Measurements from ENCODE around the gene MAP2K5.

MAP2K5 gene

GRCh38 chr15:67790610-67791319 lies 248.3 kb downstream of the MAP2K5 start:
- Histone ChIP-seq H3K9ac (ENCODE audit: low read length) (no peak overlapping the region), H3K27me3 (ENCODE audit: low read depth, low read length) (no peaks in the 10 kb centered on the region), H3K79me2 (ENCODE audit: low read length) (no peaks in the 10 kb centered on the region), H3K4me1 (ENCODE audit: low read length) (peaks cover 2% of the 10 kb centered on the region; the same call in 1 of the 2 replicates), H2AFZ (ENCODE audit: low read depth, low read length) (no peak overlapping the region), H4K20me1 (ENCODE audit: insufficient read depth, low read length) (no peaks in the 10 kb centered on the region), H3K4me3 (ENCODE audit: low read length) (no peak overlapping the region), H3K27ac (ENCODE audit: low read length) (no peak overlapping the region), H3K36me3 (replicated peaks; ENCODE audit: low read depth, low read length) (no peaks in the 10 kb centered on the region), H3K4me2 (ENCODE audit: low read length) (no peak overlapping the region), H3K9me3 (ENCODE audit: insufficient read depth, low read length) (peaks cover under 1% of the 10 kb centered on the region; the same call in 1 of the 2 replicates)
- TF ChIP-seq, protein P1, sequence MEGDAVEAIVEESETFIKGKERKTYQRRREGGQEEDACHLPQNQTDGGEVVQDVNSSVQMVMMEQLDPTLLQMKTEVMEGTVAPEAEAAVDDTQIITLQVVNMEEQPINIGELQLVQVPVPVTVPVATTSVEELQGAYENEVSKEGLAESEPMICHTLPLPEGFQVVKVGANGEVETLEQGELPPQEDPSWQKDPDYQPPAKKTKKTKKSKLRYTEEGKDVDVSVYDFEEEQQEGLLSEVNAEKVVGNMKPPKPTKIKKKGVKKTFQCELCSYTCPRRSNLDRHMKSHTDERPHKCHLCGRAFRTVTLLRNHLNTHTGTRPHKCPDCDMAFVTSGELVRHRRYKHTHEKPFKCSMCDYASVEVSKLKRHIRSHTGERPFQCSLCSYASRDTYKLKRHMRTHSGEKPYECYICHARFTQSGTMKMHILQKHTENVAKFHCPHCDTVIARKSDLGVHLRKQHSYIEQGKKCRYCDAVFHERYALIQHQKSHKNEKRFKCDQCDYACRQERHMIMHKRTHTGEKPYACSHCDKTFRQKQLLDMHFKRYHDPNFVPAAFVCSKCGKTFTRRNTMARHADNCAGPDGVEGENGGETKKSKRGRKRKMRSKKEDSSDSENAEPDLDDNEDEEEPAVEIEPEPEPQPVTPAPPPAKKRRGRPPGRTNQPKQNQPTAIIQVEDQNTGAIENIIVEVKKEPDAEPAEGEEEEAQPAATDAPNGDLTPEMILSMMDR (IDR thresholded peaks at IDR 0.05; ENCODE audit: low read depth, low read length) = no peak
- TF ChIP-seq EZH2phosphoT487 (IDR thresholded peaks at IDR 0.05; ENCODE audit: low read depth) = no peak

DNA sequence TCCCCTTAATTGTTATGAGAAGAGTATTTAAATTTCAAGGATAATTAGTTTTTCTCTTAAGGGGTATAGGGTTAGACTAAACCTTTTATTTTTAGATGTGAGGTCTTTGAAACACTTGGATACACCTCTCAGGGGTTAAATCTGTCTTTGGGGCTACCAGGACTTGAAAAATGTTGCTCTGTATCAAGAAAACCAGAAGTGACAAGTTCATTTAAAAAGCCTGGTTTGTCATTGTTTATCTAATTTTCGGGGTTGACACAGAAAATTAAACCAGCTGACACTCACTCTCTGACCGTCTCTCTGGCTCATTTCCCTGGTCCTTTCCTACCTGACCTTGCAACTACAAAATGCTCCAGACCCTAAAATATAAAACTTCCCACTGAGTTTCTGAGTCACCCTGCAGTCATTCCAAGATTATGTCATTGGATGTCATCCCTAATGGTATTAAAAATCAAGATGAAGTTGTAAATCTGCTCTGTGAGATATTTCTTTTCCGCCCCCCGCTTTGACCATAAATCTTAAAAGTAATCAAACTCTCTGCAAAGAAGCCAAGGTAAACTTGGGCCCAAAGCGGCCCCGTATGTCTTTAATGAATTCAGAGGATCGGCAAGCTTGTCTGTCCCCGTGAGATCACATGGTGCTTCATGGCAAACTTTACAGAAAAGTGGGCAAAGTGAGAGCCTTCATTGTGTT lies 249.9 kb downstream of the MAP2K5 start:
- H3K27me3 ChIP-seq (ENCODE audit: low read depth, low read length) = no peaks in the 10 kb centered on the region
- H3K4me2 ChIP-seq (ENCODE audit: low read length) = no peak overlapping the region

DNA sequence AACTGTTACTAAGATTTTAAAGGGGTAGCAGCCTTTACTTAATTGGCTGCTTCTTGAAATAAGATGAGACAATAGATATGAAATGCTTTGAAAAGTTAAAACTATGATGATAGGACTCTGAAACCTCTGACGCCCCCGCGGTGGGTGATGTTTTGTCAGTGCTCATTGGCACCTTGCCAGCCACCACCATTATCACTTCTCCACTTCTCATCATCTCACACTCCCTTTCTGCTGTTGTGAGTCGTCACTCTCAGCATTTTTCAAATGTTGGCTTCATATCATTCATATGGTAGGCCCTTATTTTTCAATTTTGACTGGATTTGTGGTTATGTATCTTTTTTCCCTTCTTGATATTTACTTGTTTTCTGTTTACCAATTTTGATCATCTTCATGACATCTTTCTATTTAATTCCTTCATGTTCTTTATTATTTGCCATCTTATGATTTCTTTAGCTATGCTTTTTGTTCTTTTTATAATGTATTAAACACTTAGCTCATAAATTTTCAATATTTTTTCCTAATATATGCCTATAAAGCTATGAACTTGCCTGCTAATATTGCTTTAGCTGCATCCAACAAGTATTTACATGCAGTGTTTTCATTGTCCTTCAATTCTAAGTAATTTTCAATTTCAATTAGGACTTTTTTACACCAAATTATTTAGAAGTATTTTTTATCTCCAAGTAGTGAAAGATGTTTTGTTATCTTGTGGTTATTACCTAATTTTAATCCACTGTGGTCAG lies 252.5 kb downstream of the MAP2K5 start:
- Histone ChIP-seq H3K9me3 (ENCODE audit: insufficient read depth, low read length) (no peaks in the 10 kb centered on the region), H4K20me1 (ENCODE audit: insufficient read depth, low read length) (no peaks in the 10 kb centered on the region), H3K4me2 (ENCODE audit: low read length) (no peak overlapping the region), H3K9ac (ENCODE audit: low read length) (no peak overlapping the region), H2AFZ (ENCODE audit: low read depth, low read length) (no peak overlapping the region), H3K4me3 (ENCODE audit: low read length) (no peak overlapping the region), H3K27me3 (ENCODE audit: low read depth, low read length) (no peaks in the 10 kb centered on the region), H3K36me3 (replicated peaks; ENCODE audit: low read depth, low read length) (no peaks in the 10 kb centered on the region), H3K27ac (ENCODE audit: low read length) (no peak overlapping the region), H3K4me1 (ENCODE audit: low read length) (no peaks in the 10 kb centered on the region), H3K79me2 (ENCODE audit: low read length) (no peaks in the 10 kb centered on the region)
- TF ChIP-seq EZH2phosphoT487 (IDR thresholded peaks at IDR 0.05; ENCODE audit: low read depth) = no peak
- TF ChIP-seq, protein P1 (IDR thresholded peaks at IDR 0.05; ENCODE audit: low read depth, low read length) = no peak

More for the DNA sequence above, 249.9 kb downstream of the MAP2K5 start:
- Histone ChIP-seq H3K79me2 (ENCODE audit: low read length) (no peaks in the 10 kb centered on the region), H2AFZ (ENCODE audit: low read depth, low read length) (no peak overlapping the region), H3K4me3 (ENCODE audit: low read length) (no peak overlapping the region), H3K27ac (ENCODE audit: low read length) (no peak overlapping the region), H3K36me3 (replicated peaks; ENCODE audit: low read depth, low read length) (no peaks in the 10 kb centered on the region), H4K20me1 (ENCODE audit: insufficient read depth, low read length) (no peaks in the 10 kb centered on the region), H3K9ac (ENCODE audit: low read length) (no peak overlapping the region), H3K4me1 (ENCODE audit: low read length) (no peaks in the 10 kb centered on the region), H3K9me3 (ENCODE audit: insufficient read depth, low read length) (no peaks in the 10 kb centered on the region)
- TF ChIP-seq EZH2phosphoT487 (IDR thresholded peaks at IDR 0.05; ENCODE audit: low read depth) = no peak
- TF ChIP-seq, protein P1 (IDR thresholded peaks at IDR 0.05; ENCODE audit: low read depth, low read length) = no peak

Measured in OCI-LY3 (cell line).